Hepatocyte (in vitro differentiated cells): Measurements from ENCODE around the gene LMOD3.

Experiments
- CTCF ChIP-seq: fragments of 200-600 bp; sonication (generic); IDR thresholded peaks from 2 replicates; pipeline ENCODE4 v1.5.1; 2016; ENCODE audit warnings: antibody characterized with exemption, mild to moderate bottlenecking; ENCODE audit not compliant: poor library complexity
- EZH2 ChIP-seq: fragments of 200-600 bp; sonication (generic); IDR thresholded peaks from 2 replicates; pipeline ENCODE4 v1.6.1; 2016; ENCODE audit warnings: antibody characterized with exemption, mild to moderate bottlenecking, borderline replicate concordance
- EZH2phosphoT487 ChIP-seq: fragments of 200-600 bp; sonication (generic); IDR thresholded peaks from one replicate; pipeline ENCODE4 v1.6.1; 2018; ENCODE audit warnings: antibody characterized with exemption, mild to moderate bottlenecking, low read depth, moderate library complexity; ENCODE audit not compliant: unreplicated experiment, severe bottlenecking

DNA sequence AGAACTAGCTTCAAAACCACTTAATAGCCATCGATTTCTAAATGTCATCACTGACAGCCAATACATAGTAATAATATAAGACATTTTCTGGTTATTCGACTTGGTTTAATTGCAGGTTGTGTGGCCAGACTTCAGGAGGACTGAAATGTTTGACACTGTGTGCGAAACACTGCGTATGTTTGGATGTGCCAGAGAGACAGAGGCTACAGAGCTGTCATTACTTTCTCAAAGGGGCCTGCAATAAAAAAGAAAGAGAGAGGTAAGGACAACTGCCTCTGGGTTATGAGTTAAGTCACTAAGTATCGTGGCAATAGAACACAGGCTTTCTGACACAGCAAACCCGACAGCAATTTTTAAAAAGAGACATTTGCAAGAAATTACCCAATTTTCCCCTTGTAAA, 882 bp downstream of the LMOD3 start:
- TF ChIP-seq CTCF = no peak
- TF ChIP-seq EZH2 = no peak
- TF ChIP-seq EZH2phosphoT487 = no peak
